ENCODE data around the gene MAGEB16.

MAGEB16 gene

GRCh38 chrX:35800474-35800873 lies 2.3 kb downstream of the MAGEB16 start:
- no peak for DNase-seq (ENCODE audit: low spot score)
- no peak for TF ChIP-seq CTCF (IDR thresholded peaks at IDR 0.05; ENCODE audit: poor library complexity, severe bottlenecking)

DNA sequence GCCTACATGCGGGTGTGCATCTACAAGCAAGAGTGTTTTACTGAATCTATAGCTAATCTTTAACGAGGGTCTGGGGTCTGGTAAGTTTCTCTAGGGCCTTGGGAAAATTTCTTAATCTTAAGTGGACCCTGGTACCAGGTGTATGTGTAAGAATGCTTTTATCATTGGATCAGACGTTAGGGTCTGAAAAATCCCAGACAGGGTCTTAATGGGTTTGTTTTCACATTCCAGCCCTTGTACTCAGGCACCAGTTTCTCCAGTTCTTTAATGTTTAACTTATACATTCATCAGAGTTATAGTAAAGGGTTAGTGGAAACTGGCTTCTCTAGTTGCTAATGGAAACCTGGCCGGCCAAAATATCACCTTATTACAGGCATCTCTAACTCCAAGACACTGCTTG lies 11.6 kb downstream of the MAGEB16 start:
- DNase-seq (ENCODE audit: low spot score) (no peak), ATAC-seq (ENCODE audit: low read depth) (no peak)
- H3K9me3 ChIP-seq (ENCODE audit: severe bottlenecking): no peaks in the 10 kb centered on the region
- TF ChIP-seq CTCF (IDR thresholded peaks at IDR 0.05; ENCODE audit: poor library complexity, severe bottlenecking): no peak
- H3K27ac ChIP-seq (ENCODE audit: poor library complexity, severe bottlenecking): no peak overlapping the region
- no peaks in the 10 kb centered on the region for H3K27me3 ChIP-seq (ENCODE audit: insufficient read depth, poor library complexity, severe bottlenecking)
- H3K4me1 ChIP-seq (ENCODE audit: insufficient read depth, poor library complexity, severe bottlenecking): no peaks in the 10 kb centered on the region
- H3K36me3 ChIP-seq (ENCODE audit: low read depth): no peaks in the 10 kb centered on the region
- H3K4me3 ChIP-seq (ENCODE audit: severe bottlenecking): no peak overlapping the region

More at GRCh38 chrX:35800474-35800873, 2.3 kb downstream of the MAGEB16 start:
- no peaks in the 10 kb centered on the region for H3K4me1 ChIP-seq (ENCODE audit: insufficient read depth, poor library complexity, severe bottlenecking)
- no peak for ATAC-seq (ENCODE audit: low read depth)
- no peak overlapping the region for H3K4me3 ChIP-seq (ENCODE audit: severe bottlenecking)
- no peaks in the 10 kb centered on the region for H3K27me3 ChIP-seq (ENCODE audit: insufficient read depth, poor library complexity, severe bottlenecking)
- no peaks in the 10 kb centered on the region for H3K9me3 ChIP-seq (ENCODE audit: severe bottlenecking)
- H3K27ac ChIP-seq (ENCODE audit: poor library complexity, severe bottlenecking): no peak overlapping the region
- no peaks in the 10 kb centered on the region for H3K36me3 ChIP-seq (ENCODE audit: low read depth)

GRCh38 chrX:35819241-35819640 lies 21.1 kb downstream of the MAGEB16 start:
- Histone ChIP-seq H3K36me3 (ENCODE audit: low read depth) (no peaks in the 10 kb centered on the region), H3K9me3 (ENCODE audit: severe bottlenecking) (no peaks in the 10 kb centered on the region), H3K27me3 (ENCODE audit: insufficient read depth, poor library complexity, severe bottlenecking) (no peaks in the 10 kb centered on the region), H3K27ac (ENCODE audit: poor library complexity, severe bottlenecking) (no peak overlapping the region), H3K4me1 (ENCODE audit: insufficient read depth, poor library complexity, severe bottlenecking) (no peaks in the 10 kb centered on the region), H3K4me3 (ENCODE audit: severe bottlenecking) (no peak overlapping the region)
- no peak for TF ChIP-seq CTCF (IDR thresholded peaks at IDR 0.05; ENCODE audit: poor library complexity, severe bottlenecking)
- ATAC-seq (ENCODE audit: low read depth) (no peak), DNase-seq (ENCODE audit: low spot score) (no peak)

DNA sequence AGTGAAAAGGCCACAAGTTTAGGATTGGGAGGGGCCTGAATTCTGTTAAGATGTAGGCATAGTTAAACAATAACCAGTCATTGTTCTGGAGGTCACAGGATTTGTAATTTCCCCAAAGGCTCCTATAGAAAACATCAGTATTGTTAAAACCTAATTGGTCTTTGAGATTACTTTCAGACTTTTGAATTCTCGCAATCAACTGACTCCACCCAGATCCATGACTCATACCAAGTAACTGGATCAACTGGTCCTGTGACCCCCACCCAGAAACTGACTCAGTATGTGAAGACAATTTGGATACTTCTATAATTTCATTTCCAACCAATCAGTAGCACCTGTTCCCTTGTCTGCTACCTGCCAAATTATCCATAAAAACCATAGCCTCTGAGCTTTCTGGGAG lies 28.4 kb downstream of the MAGEB16 start:
- Histone ChIP-seq H3K4me1 (ENCODE audit: insufficient read depth, poor library complexity, severe bottlenecking) (no peaks in the 10 kb centered on the region), H3K9me3 (ENCODE audit: severe bottlenecking) (no peaks in the 10 kb centered on the region), H3K36me3 (ENCODE audit: low read depth) (no peaks in the 10 kb centered on the region), H3K4me3 (ENCODE audit: severe bottlenecking) (no peak overlapping the region), H3K27me3 (ENCODE audit: insufficient read depth, poor library complexity, severe bottlenecking) (no peaks in the 10 kb centered on the region), H3K27ac (ENCODE audit: poor library complexity, severe bottlenecking) (no peak overlapping the region)
- no peak for TF ChIP-seq CTCF (IDR thresholded peaks at IDR 0.05; ENCODE audit: poor library complexity, severe bottlenecking)
- DNase-seq (ENCODE audit: low spot score) (no peak), ATAC-seq (ENCODE audit: low read depth) (no peak)

- no peak for TF ChIP-seq CTCF (IDR thresholded peaks at IDR 0.05; ENCODE audit: poor library complexity, severe bottlenecking)
- Histone ChIP-seq H3K27ac (ENCODE audit: poor library complexity, severe bottlenecking) (no peak overlapping the region), H3K4me1 (ENCODE audit: insufficient read depth, poor library complexity, severe bottlenecking) (no peaks in the 10 kb centered on the region), H3K9me3 (ENCODE audit: severe bottlenecking) (no peaks in the 10 kb centered on the region), H3K4me3 (ENCODE audit: severe bottlenecking) (no peak overlapping the region), H3K36me3 (ENCODE audit: low read depth) (no peaks in the 10 kb centered on the region), H3K27me3 (ENCODE audit: insufficient read depth, poor library complexity, severe bottlenecking) (no peaks in the 10 kb centered on the region)
- DNase-seq (ENCODE audit: low spot score): no peak
- ATAC-seq (ENCODE audit: low read depth): no peak
Measured at GRCh38 chrX:35829501-35829900, 31.4 kb downstream of the MAGEB16 start.
